Thoracic aorta (tissue), 2 donors: ENCODE data around the gene MXRA8. TPM values are rescaled to one million over a fixed set of nuclear protein-coding genes. Genes with fewer than 3 reads are reported as not detected.

Source experiments
- ATAC-seq: fragments of 150-250 bp; one replicate; pipeline ENCODE4 v1.8.0; 2017; ENCODE audit warnings: low read depth; ENCODE audit not compliant: insufficient number of reproducible peaks, low FRiP score
- DNase-seq: peaks from one replicate; pipeline ENCODE4 v3.0.0-alpha.2; 2020; ENCODE audit warnings: low spot score
- H3K27ac ChIP-seq, 2 donors: fragments of 200-600 bp; sonication (generic); 1 replicate in 1 of 2; 2 replicates in 1 of 2; pipeline ENCODE4 v1.5.1; 2016; ENCODE audit warnings: mild to moderate bottlenecking in 2 of 2, moderate library complexity in 2 of 2
- H3K27me3 ChIP-seq: fragments of 200-600 bp; sonication (generic); replicated peaks from 2 replicates; pipeline ENCODE4 v1.6.0; 2016; ENCODE audit warnings: mild to moderate bottlenecking; ENCODE audit not compliant: insufficient read depth
- H3K36me3 ChIP-seq: fragments of 200-600 bp; sonication (generic); one replicate; pipeline ENCODE4 v1.5.1; 2016
- H3K4me1 ChIP-seq, 2 donors: fragments of 200-600 bp; sonication (generic); 1 replicate in 1 of 2; 2 replicates in 1 of 2; pipeline versions ENCODE4 v1.5.1 to v1.6.0; 2016; ENCODE audit warnings: low read depth in 2 of 2, mild to moderate bottlenecking in 1 of 2; ENCODE audit not compliant: control insufficient read depth in 1 of 2
- H3K4me3 ChIP-seq: fragments of 200-600 bp; sonication (generic); 2 replicates; pipeline ENCODE4 v1.5.1; 2016; ENCODE audit warnings: mild to moderate bottlenecking
- H3K9me3 ChIP-seq: fragments of 200-600 bp; sonication (generic); 2 replicates; pipeline ENCODE4 v1.5.1; 2016
- CTCF ChIP-seq: fragments of 200-600 bp; sonication (generic); IDR thresholded peaks from one replicate; pipeline ENCODE4 v1.5.1; 2019; ENCODE audit warnings: antibody characterized with exemption
- total RNA-seq, 2 donors: library from RNA; depleted of rRNA; stranded (reverse); fragments of >200 nt; gene quantifications; one replicate each; pipeline versions ENCODE4 v1.1.0 to v1.2.3, GENCODE V29; 2016

Gene MXRA8
- total RNA-seq, 2 donors from 2014 or later: 239 to 326 TPM

- Histone ChIP-seq H3K36me3 (peaks cover 2% of the 10 kb centered on the region), H3K27ac (no peak overlapping the region), H3K27me3 (no peaks in the 10 kb centered on the region), H3K4me1 (peaks cover 0 to 2% of the 10 kb centered on the region in 2 donors), H3K4me3 (no peak overlapping the region), H3K9me3 (no peaks in the 10 kb centered on the region)
- DNase-seq (no peak), ATAC-seq (no peak)
- TF ChIP-seq CTCF: no peak
Measured at GRCh38 chr1:1380860-1381259, 22.5 kb upstream of the MXRA8 start.

GRCh38 chr1:1377540-1378205 lies 19.3 kb upstream of the MXRA8 start:
- peaks cover 7% of the 10 kb centered on the region for H3K36me3 ChIP-seq
- H3K27me3 ChIP-seq: no peaks in the 10 kb centered on the region
- H3K27ac ChIP-seq: no peak overlapping the region
- no peak for ATAC-seq
- no peak for TF ChIP-seq CTCF
- peaks cover 16 to 18% of the 10 kb centered on the region in 2 donors for H3K4me1 ChIP-seq
- H3K9me3 ChIP-seq: no peaks in the 10 kb centered on the region
- no peak overlapping the region for H3K4me3 ChIP-seq
- no peak for DNase-seq

- Histone ChIP-seq H3K9me3 (no peaks in the 10 kb centered on the region), H3K27ac (no peak overlapping the region), H3K27me3 (no peaks in the 10 kb centered on the region), H3K36me3 (peaks cover 7% of the 10 kb centered on the region), H3K4me3 (no peak overlapping the region), H3K4me1 (peaks cover 21 to 25% of the 10 kb centered on the region in 2 donors)
- DNase-seq: no peak
- ATAC-seq: no peak
- no peak for TF ChIP-seq CTCF
Measured at GRCh38 chr1:1376551-1377226, 18.3 kb upstream of the MXRA8 start.

- Histone ChIP-seq H3K27me3 (no peaks in the 10 kb centered on the region), H3K4me3 (peak within 1 kb of the TSS; percentile 81), H3K36me3 (peaks cover 7% of the 10 kb centered on the region), H3K4me1 (peaks cover 22 to 29% of the 10 kb centered on the region in 2 donors), H3K27ac (peak within 1 kb of the TSS; percentile 95 to 99), H3K9me3 (no peaks in the 10 kb centered on the region)
- ATAC-seq: peak; percentile 91
- peak; percentile 96 for DNase-seq
- peak; percentile 22 for TF ChIP-seq CTCF
Measured at GRCh38 chr1:1374929-1375662, 16.7 kb upstream of the MXRA8 start, which contains the start of gene AURKAIP1. TSS of gene AURKAIP1 (minus strand) at chr1:1375207. CDS start at chr1:1374756, 451 bp downstream.

- peaks cover 7% of the 10 kb centered on the region for H3K36me3 ChIP-seq
- ATAC-seq (no peak), DNase-seq (no peak)
- peak overlapping the region; percentile 95 to 99 for H3K27ac ChIP-seq
- H3K4me1 ChIP-seq: peaks cover 22 to 29% of the 10 kb centered on the region in 2 donors
- no peak for TF ChIP-seq CTCF
- no peaks in the 10 kb centered on the region for H3K27me3 ChIP-seq
- H3K4me3 ChIP-seq: peak overlapping the region; percentile 81
- H3K9me3 ChIP-seq: no peaks in the 10 kb centered on the region
Measured at GRCh38 chr1:1374589-1374928, 16.2 kb upstream of the MXRA8 start.
